Measurements from ENCODE around the gene GNG4. TPM values are rescaled to one million over a fixed set of nuclear protein-coding genes. Genes with fewer than 3 reads are reported as not detected.
"Not testable (repeated sequence)": the region's sequence is repeated elsewhere in the genome, so short reads cannot be mapped to it uniquely, and the experiment has no call there.

Gene GNG4
- total RNA-seq, 1 donor from 2014 or later: not detected

DNA sequence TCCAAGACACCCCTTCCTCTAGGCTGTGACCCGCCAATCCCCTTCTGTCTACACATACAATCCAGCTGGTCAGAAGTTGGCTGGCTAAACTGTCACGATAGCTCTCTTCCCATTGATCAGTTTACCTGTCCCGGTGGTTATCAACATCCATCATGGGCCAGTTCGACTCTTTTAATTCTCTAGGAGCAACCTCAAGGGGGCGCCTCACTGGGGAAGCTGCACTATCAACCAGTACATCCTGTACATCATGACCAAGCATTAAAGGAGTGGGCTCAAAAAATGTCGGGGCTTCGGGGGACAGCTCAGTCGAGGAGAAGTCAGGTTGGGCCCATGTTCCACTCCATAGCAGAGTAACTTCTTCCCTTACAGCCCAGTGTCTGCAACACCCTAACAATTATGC is 92.1 kb downstream of the GNG4 start:
- FAIRE-seq (no peak), DNase-seq (ENCODE audit: low read depth) (no peak)
- H3K4me3 ChIP-seq (ENCODE audit: low read depth, low read length): no peak overlapping the region
- H3K36me3 ChIP-seq (ENCODE audit: control insufficient read depth, insufficient read depth, low read length): no peaks in the 10 kb centered on the region
- TF ChIP-seq CTCF (IDR thresholded peaks at IDR 0.05; ENCODE audit: insufficient read depth, low read length, severe bottlenecking): no peak
- H3K27me3 ChIP-seq (ENCODE audit: control insufficient read depth, insufficient read depth, low read length): no peaks in the 10 kb centered on the region

DNA sequence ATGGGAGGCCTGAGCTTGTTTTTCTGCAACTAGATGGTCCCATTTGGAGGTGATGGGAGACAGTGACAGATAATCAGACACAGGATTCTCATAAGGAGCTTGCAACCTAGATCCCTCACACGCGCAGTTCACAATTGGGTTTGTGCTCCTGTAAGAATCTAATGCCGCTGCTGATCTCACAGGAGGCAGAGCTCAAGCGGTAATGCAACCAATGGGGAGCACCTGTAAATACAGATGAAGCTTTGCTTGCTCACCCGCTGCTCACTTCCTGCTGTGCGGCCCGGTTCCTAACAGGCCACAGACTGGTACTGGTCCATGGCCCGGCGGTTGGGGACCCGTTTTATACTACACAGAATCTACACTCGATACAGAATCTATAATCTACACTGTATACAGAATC is 92.8 kb downstream of the GNG4 start:
- TF ChIP-seq CTCF (IDR thresholded peaks at IDR 0.05; ENCODE audit: insufficient read depth, low read length, severe bottlenecking): no peak
- Histone ChIP-seq H3K4me3 (ENCODE audit: low read depth, low read length) (no peak overlapping the region), H3K36me3 (ENCODE audit: control insufficient read depth, insufficient read depth, low read length) (no peaks in the 10 kb centered on the region), H3K27me3 (ENCODE audit: control insufficient read depth, insufficient read depth, low read length) (no peaks in the 10 kb centered on the region)
- FAIRE-seq: no peak
- no peak for DNase-seq (ENCODE audit: low read depth)

GRCh38 chr1:235553112-235553551 is 96.5 kb downstream of the GNG4 start:
- Histone ChIP-seq H3K4me3 (ENCODE audit: low read depth, low read length) (no peak overlapping the region), H3K36me3 (ENCODE audit: control insufficient read depth, insufficient read depth, low read length) (no peaks in the 10 kb centered on the region), H3K27me3 (ENCODE audit: control insufficient read depth, insufficient read depth, low read length) (peaks cover 1% of the 10 kb centered on the region)
- no peak for TF ChIP-seq CTCF (IDR thresholded peaks at IDR 0.05; ENCODE audit: insufficient read depth, low read length, severe bottlenecking)
- no peak for FAIRE-seq
- DNase-seq (ENCODE audit: low read depth): no peak

GRCh38 chr1:235552146-235552716 is 97.4 kb downstream of the GNG4 start:
- no peak for TF ChIP-seq CTCF (IDR thresholded peaks at IDR 0.05; ENCODE audit: insufficient read depth, low read length, severe bottlenecking)
- peaks cover 1% of the 10 kb centered on the region for H3K27me3 ChIP-seq (ENCODE audit: control insufficient read depth, insufficient read depth, low read length)
- FAIRE-seq (no peak), DNase-seq (ENCODE audit: low read depth) (no peak)
- no peak overlapping the region for H3K4me3 ChIP-seq (ENCODE audit: low read depth, low read length)
- H3K36me3 ChIP-seq (ENCODE audit: control insufficient read depth, insufficient read depth, low read length): no peaks in the 10 kb centered on the region

- H3K27me3 ChIP-seq (ENCODE audit: control insufficient read depth, insufficient read depth, low read length): peaks cover 1% of the 10 kb centered on the region
- TF ChIP-seq CTCF (IDR thresholded peaks at IDR 0.05; ENCODE audit: insufficient read depth, low read length, severe bottlenecking): no peak
- H3K36me3 ChIP-seq (ENCODE audit: control insufficient read depth, insufficient read depth, low read length): no peaks in the 10 kb centered on the region
- FAIRE-seq (no peak), DNase-seq (ENCODE audit: low read depth) (no peak)
- no peak overlapping the region for H3K4me3 ChIP-seq (ENCODE audit: low read depth, low read length)
These were observed 100.0 kb downstream of the GNG4 start for GRCh38 chr1:235549351-235550139.

- not testable (repeated sequence) for DNase-seq (ENCODE audit: low read depth); H3K4me3 ChIP-seq (ENCODE audit: low read depth, low read length); FAIRE-seq; H3K36me3 ChIP-seq (ENCODE audit: control insufficient read depth, insufficient read depth, low read length); H3K27me3 ChIP-seq (ENCODE audit: control insufficient read depth, insufficient read depth, low read length)
These were observed 103.0 kb downstream of the GNG4 start for GRCh38 chr1:235546369-235547155.
